Measurements from ENCODE around the gene ABCB8. TPM values are rescaled to one million over a fixed set of nuclear protein-coding genes. Genes with fewer than 3 reads are reported as not detected.

ABCB8 gene
- total and polyA plus RNA-seq, 9 of the 15 experiments (the other 6 are each of a cell fraction or from before 2014, with no cell fraction given) = 7.6 to 106 (median 36.3) TPM

DNA sequence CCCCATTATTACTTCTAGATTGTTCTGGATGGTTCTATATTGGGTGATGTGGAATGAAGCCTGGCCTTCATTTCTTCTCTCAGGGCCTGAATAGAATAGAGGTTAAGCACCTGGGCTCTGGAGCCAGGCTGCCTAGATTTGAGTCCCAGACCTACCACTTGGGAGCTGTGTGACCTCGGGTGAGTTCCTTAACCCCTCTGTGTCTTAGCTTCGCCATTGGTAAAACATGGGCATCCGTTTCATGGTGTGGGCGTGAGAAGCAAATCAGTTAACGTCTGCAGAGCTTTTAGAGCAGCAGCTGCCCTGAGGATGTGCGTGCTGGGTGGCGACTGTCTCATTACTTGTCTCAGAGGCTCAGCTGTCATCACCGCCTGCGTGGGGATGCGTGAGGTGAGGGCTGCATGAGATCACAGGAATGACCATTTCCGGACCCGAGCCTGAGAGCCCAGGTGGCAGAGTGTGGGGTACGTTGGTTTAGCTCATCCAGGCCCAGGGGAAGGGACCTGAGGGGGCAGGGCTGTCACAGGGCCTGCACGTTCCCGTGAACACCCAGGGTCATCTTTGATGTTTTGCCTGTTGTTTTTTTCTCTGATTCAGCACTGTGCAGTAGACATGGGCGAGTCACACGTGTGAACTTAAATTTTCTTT, 67.7 kb downstream of the ABCB8 start (continued):
- no peak for TF ChIP-seq ZNF143 (CRISPR knock-in tag; IDR thresholded peaks at IDR 0.05)
- no peak for TF ChIP-seq RBM34 (IDR thresholded peaks at IDR 0.05; ENCODE audit: borderline replicate concordance, insufficient read depth, low read length)
- TF ChIP-seq MCM5 (IDR thresholded peaks at IDR 0.05; ENCODE audit: low read depth) = no peak
- no peak for TF ChIP-seq ZNF77 (CRISPR knock-in tag; IDR thresholded peaks at IDR 0.05)
- TF ChIP-seq KLF13 (tag; IDR thresholded peaks at IDR 0.05; ENCODE audit: borderline replicate concordance, low read depth) = no peak
- no peak for TF ChIP-seq ZKSCAN3 (CRISPR knock-in tag; IDR thresholded peaks at IDR 0.05)
- TF ChIP-seq, protein P1, sequence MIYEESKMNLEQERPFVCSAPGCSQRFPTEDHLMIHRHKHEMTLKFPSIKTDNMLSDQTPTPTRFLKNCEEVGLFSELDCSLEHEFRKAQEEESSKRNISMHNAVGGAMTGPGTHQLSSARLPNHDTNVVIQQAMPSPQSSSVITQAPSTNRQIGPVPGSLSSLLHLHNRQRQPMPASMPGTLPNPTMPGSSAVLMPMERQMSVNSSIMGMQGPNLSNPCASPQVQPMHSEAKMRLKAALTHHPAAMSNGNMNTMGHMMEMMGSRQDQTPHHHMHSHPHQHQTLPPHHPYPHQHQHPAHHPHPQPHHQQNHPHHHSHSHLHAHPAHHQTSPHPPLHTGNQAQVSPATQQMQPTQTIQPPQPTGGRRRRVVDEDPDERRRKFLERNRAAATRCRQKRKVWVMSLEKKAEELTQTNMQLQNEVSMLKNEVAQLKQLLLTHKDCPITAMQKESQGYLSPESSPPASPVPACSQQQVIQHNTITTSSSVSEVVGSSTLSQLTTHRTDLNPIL (CRISPR knock-in tag; IDR thresholded peaks at IDR 0.05) = no peak
- TF ChIP-seq ATF1 (CRISPR knock-in tag; IDR thresholded peaks at IDR 0.05) = no peak
- no peak for TF ChIP-seq ATF1 (tag; IDR thresholded peaks at IDR 0.05)
- TF ChIP-seq, protein P2, sequence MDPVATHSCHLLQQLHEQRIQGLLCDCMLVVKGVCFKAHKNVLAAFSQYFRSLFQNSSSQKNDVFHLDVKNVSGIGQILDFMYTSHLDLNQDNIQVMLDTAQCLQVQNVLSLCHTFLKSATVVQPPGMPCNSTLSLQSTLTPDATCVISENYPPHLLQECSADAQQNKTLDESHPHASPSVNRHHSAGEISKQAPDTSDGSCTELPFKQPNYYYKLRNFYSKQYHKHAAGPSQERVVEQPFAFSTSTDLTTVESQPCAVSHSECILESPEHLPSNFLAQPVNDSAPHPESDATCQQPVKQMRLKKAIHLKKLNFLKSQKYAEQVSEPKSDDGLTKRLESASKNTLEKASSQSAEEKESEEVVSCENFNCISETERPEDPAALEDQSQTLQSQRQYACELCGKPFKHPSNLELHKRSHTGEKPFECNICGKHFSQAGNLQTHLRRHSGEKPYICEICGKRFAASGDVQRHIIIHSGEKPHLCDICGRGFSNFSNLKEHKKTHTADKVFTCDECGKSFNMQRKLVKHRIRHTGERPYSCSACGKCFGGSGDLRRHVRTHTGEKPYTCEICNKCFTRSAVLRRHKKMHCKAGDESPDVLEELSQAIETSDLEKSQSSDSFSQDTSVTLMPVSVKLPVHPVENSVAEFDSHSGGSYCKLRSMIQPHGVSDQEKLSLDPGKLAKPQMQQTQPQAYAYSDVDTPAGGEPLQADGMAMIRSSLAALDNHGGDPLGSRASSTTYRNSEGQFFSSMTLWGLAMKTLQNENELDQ (CRISPR knock-in tag; IDR thresholded peaks at IDR 0.05; ENCODE audit: borderline replicate concordance) = no peak
- 0 out of 4 replicates have a peak, but pooled peaks have one; percentile 10 to 31 for TF ChIP-seq KDM1A (IDR thresholded peaks at IDR 0.05)
- TF ChIP-seq, protein P3, sequence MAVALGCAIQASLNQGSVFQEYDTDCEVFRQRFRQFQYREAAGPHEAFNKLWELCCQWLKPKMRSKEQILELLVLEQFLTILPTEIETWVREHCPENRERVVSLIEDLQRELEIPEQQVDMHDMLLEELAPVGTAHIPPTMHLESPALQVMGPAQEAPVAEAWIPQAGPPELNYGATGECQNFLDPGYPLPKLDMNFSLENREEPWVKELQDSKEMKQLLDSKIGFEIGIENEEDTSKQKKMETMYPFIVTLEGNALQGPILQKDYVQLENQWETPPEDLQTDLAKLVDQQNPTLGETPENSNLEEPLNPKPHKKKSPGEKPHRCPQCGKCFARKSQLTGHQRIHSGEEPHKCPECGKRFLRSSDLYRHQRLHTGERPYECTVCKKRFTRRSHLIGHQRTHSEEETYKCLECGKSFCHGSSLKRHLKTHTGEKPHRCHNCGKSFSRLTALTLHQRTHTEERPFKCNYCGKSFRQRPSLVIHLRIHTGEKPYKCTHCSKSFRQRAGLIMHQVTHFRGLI (CRISPR knock-in tag; IDR thresholded peaks at IDR 0.05) = no peak
- TF ChIP-seq ZSCAN32 (CRISPR knock-in tag; IDR thresholded peaks at IDR 0.05) = no peak

Other genes with a start within 250 kb of the ABCB8 start
Only the 7 nearest of the 18 such genes appear.
- 326 and 470 TPM in 2 replicates for gene KCNH2, start 50.1 kb upstream of the ABCB8 start, total RNA-seq (2014; rRNA removed)
- gene KCNH2, start 50.1 kb upstream of the ABCB8 start, total RNA-seq (2014; rRNA removed; fragmentation: Illumina TruSeq; extraction: Trizol) = 63.4 and 97.8 TPM in 2 replicates
- gene KCNH2, start 50.1 kb upstream of the ABCB8 start, total RNA-seq (2015; rRNA removed; fragmentation: Illumina TruSeq; extraction: Trizol) = 215 and 218 TPM in 2 replicates
- gene KCNH2, start 50.1 kb upstream of the ABCB8 start, total RNA-seq (2021) = 368 and 385 TPM in 2 replicates
- 125 and 154 TPM in 2 replicates for gene KCNH2, start 50.1 kb upstream of the ABCB8 start, polyA plus RNA-seq (2011; rRNA removed)
- gene KCNH2, start 50.1 kb upstream of the ABCB8 start, polyA plus RNA-seq (2014; fragmentation: Illumina TruSeq; extraction: Trizol) = 222 and 298 TPM in 2 replicates
- gene KCNH2, start 50.1 kb upstream of the ABCB8 start, polyA plus RNA-seq (2014; fragmentation: Nextera tagmentation; extraction: Ambion mirVana) = 10 to 100 TPM; 18.1 to 29.0 TPM
- 251 and 295 TPM in 2 replicates for gene KCNH2, start 50.1 kb upstream of the ABCB8 start, polyA plus RNA-seq (2014; rRNA removed)
- 121 and 170 TPM in 2 replicates for gene NOS3, start 37.4 kb upstream of the ABCB8 start, total RNA-seq (2014; rRNA removed)
- gene NOS3, start 37.4 kb upstream of the ABCB8 start, total RNA-seq (2014; rRNA removed; fragmentation: Illumina TruSeq; extraction: Trizol) = 3.1 and 4.3 TPM in 2 replicates
- gene NOS3, start 37.4 kb upstream of the ABCB8 start, total RNA-seq (2015; rRNA removed; fragmentation: Illumina TruSeq; extraction: Trizol) = 43.2 and 45.8 TPM in 2 replicates
- gene NOS3, start 37.4 kb upstream of the ABCB8 start, total RNA-seq (2021) = 111 and 124 TPM in 2 replicates
- 23.6 and 47.3 TPM in 2 replicates for gene NOS3, start 37.4 kb upstream of the ABCB8 start, polyA plus RNA-seq (2011; rRNA removed)
- 23.6 and 88.1 TPM in 2 replicates for gene NOS3, start 37.4 kb upstream of the ABCB8 start, polyA plus RNA-seq (2014; fragmentation: Illumina TruSeq; extraction: Trizol)
- gene NOS3, start 37.4 kb upstream of the ABCB8 start, polyA plus RNA-seq (2014; fragmentation: Nextera tagmentation; extraction: Ambion mirVana) = 1 to 10 TPM; 1.1 to 2.9 TPM
- gene NOS3, start 37.4 kb upstream of the ABCB8 start, polyA plus RNA-seq (2014; rRNA removed) = 102 and 118 TPM in 2 replicates
- gene ATG9B, start 4.0 kb upstream of the ABCB8 start, total RNA-seq (2014; rRNA removed) = 2.0 and 2.1 TPM in 2 replicates
- gene ATG9B, start 4.0 kb upstream of the ABCB8 start, total RNA-seq (2014; rRNA removed; fragmentation: Illumina TruSeq; extraction: Trizol) = 0.64 and 1.2 TPM in 2 replicates
- 0.29 and 0.90 TPM in 2 replicates for gene ATG9B, start 4.0 kb upstream of the ABCB8 start, total RNA-seq (2015; rRNA removed; fragmentation: Illumina TruSeq; extraction: Trizol)
- gene ATG9B, start 4.0 kb upstream of the ABCB8 start, total RNA-seq (2021) = 2.2 and 4.7 TPM in 2 replicates
- 1.3 and 1.7 TPM in 2 replicates for gene ATG9B, start 4.0 kb upstream of the ABCB8 start, polyA plus RNA-seq (2011; rRNA removed)
- 0.92 and 1.4 TPM in 2 replicates for gene ATG9B, start 4.0 kb upstream of the ABCB8 start, polyA plus RNA-seq (2014; fragmentation: Illumina TruSeq; extraction: Trizol)
- gene ATG9B, start 4.0 kb upstream of the ABCB8 start, polyA plus RNA-seq (2014; fragmentation: Nextera tagmentation; extraction: Ambion mirVana) = 1 to 10 TPM; 5.0 to 6.9 TPM
- gene ATG9B, start 4.0 kb upstream of the ABCB8 start, polyA plus RNA-seq (2014; rRNA removed) = 2.7 and 8.0 TPM in 2 replicates
- 0.32 and 1.5 TPM in 2 replicates for gene ASIC3, start 20.1 kb downstream of the ABCB8 start, total RNA-seq (2014; rRNA removed)
- gene ASIC3, start 20.1 kb downstream of the ABCB8 start, total RNA-seq (2014; rRNA removed; fragmentation: Illumina TruSeq; extraction: Trizol) = 0.32 and 0.40 TPM in 2 replicates
- 0.87 and 0.98 TPM in 2 replicates for gene ASIC3, start 20.1 kb downstream of the ABCB8 start, total RNA-seq (2015; rRNA removed; fragmentation: Illumina TruSeq; extraction: Trizol)
- 2.9 and 3.2 TPM in 2 replicates for gene ASIC3, start 20.1 kb downstream of the ABCB8 start, total RNA-seq (2021)
- gene ASIC3, start 20.1 kb downstream of the ABCB8 start, polyA plus RNA-seq (2011; rRNA removed) = 1.3 and 2.7 TPM in 2 replicates
- 2.4 and 2.7 TPM in 2 replicates for gene ASIC3, start 20.1 kb downstream of the ABCB8 start, polyA plus RNA-seq (2014; fragmentation: Illumina TruSeq; extraction: Trizol)
- under 1 TPM; 0.11 to 0.44 TPM for gene ASIC3, start 20.1 kb downstream of the ABCB8 start, polyA plus RNA-seq (2014; fragmentation: Nextera tagmentation; extraction: Ambion mirVana)
- gene ASIC3, start 20.1 kb downstream of the ABCB8 start, polyA plus RNA-seq (2014; rRNA removed) = 3.3 and 5.0 TPM in 2 replicates
- gene CDK5, start 29.4 kb downstream of the ABCB8 start, total RNA-seq (2014; rRNA removed) = 38.0 and 53.5 TPM in 2 replicates
- gene CDK5, start 29.4 kb downstream of the ABCB8 start, total RNA-seq (2014; rRNA removed; fragmentation: Illumina TruSeq; extraction: Trizol) = 11.8 and 20.3 TPM in 2 replicates
- gene CDK5, start 29.4 kb downstream of the ABCB8 start, total RNA-seq (2015; rRNA removed; fragmentation: Illumina TruSeq; extraction: Trizol) = 32.2 and 35.8 TPM in 2 replicates
- 25.0 and 25.3 TPM in 2 replicates for gene CDK5, start 29.4 kb downstream of the ABCB8 start, total RNA-seq (2021)
- gene CDK5, start 29.4 kb downstream of the ABCB8 start, polyA plus RNA-seq (2011; rRNA removed) = 27.5 and 28.6 TPM in 2 replicates
- gene CDK5, start 29.4 kb downstream of the ABCB8 start, polyA plus RNA-seq (2014; fragmentation: Illumina TruSeq; extraction: Trizol) = 29.0 and 34.3 TPM in 2 replicates
- gene CDK5, start 29.4 kb downstream of the ABCB8 start, polyA plus RNA-seq (2014; fragmentation: Nextera tagmentation; extraction: Ambion mirVana) = 10 to 100 TPM in 1 of 2 experiments, 1 to 10 TPM in 1; 3.2 to 18.1 TPM
- 25.6 and 28.4 TPM in 2 replicates for gene CDK5, start 29.4 kb downstream of the ABCB8 start, polyA plus RNA-seq (2014; rRNA removed)
- gene SLC4A2, start 31.1 kb downstream of the ABCB8 start, total RNA-seq (2014; rRNA removed) = 360 and 417 TPM in 2 replicates
- gene SLC4A2, start 31.1 kb downstream of the ABCB8 start, total RNA-seq (2014; rRNA removed; fragmentation: Illumina TruSeq; extraction: Trizol) = 32.6 and 55.0 TPM in 2 replicates
- 130 and 132 TPM in 2 replicates for gene SLC4A2, start 31.1 kb downstream of the ABCB8 start, total RNA-seq (2015; rRNA removed; fragmentation: Illumina TruSeq; extraction: Trizol)
- 363 and 375 TPM in 2 replicates for gene SLC4A2, start 31.1 kb downstream of the ABCB8 start, total RNA-seq (2021)
- 69.2 and 85.2 TPM in 2 replicates for gene SLC4A2, start 31.1 kb downstream of the ABCB8 start, polyA plus RNA-seq (2011; rRNA removed)
- 166 and 212 TPM in 2 replicates for gene SLC4A2, start 31.1 kb downstream of the ABCB8 start, polyA plus RNA-seq (2014; fragmentation: Illumina TruSeq; extraction: Trizol)
- gene SLC4A2, start 31.1 kb downstream of the ABCB8 start, polyA plus RNA-seq (2014; fragmentation: Nextera tagmentation; extraction: Ambion mirVana) = 10 to 100 TPM; 11.4 to 28.8 TPM
- 306 and 316 TPM in 2 replicates for gene SLC4A2, start 31.1 kb downstream of the ABCB8 start, polyA plus RNA-seq (2014; rRNA removed)
- 114 and 139 TPM in 2 replicates for gene FASTK, start 52.4 kb downstream of the ABCB8 start, total RNA-seq (2014; rRNA removed)
- 8.3 and 12.6 TPM in 2 replicates for gene FASTK, start 52.4 kb downstream of the ABCB8 start, total RNA-seq (2014; rRNA removed; fragmentation: Illumina TruSeq; extraction: Trizol)
- 50.3 and 55.4 TPM in 2 replicates for gene FASTK, start 52.4 kb downstream of the ABCB8 start, total RNA-seq (2015; rRNA removed; fragmentation: Illumina TruSeq; extraction: Trizol)
- 106 and 112 TPM in 2 replicates for gene FASTK, start 52.4 kb downstream of the ABCB8 start, total RNA-seq (2021)
- 48.2 and 69.4 TPM in 2 replicates for gene FASTK, start 52.4 kb downstream of the ABCB8 start, polyA plus RNA-seq (2011; rRNA removed)
- gene FASTK, start 52.4 kb downstream of the ABCB8 start, polyA plus RNA-seq (2014; fragmentation: Illumina TruSeq; extraction: Trizol) = 38.2 and 53.4 TPM in 2 replicates
- gene FASTK, start 52.4 kb downstream of the ABCB8 start, polyA plus RNA-seq (2014; fragmentation: Nextera tagmentation; extraction: Ambion mirVana) = 1 to 10 TPM in 1 of 2 experiments, under 1 TPM in 1; 0.51 to 2.7 TPM
- 150 and 181 TPM in 2 replicates for gene FASTK, start 52.4 kb downstream of the ABCB8 start, polyA plus RNA-seq (2014; rRNA removed)

Measured in K562 (cell line).